Duodenal mucosa (tissue), 2 donors: ENCODE data around the gene CRK.

Experiments used
- H3K27ac ChIP-seq: one replicate; pipeline ENCODE4 v1.7.0; 2013; ENCODE audit warnings: low read depth, low read length
- H3K27me3 ChIP-seq, 2 donors: one replicate each; pipeline ENCODE4 v1.7.0; 2013; ENCODE audit warnings: low read length in 2 of 2, control low read depth in 1 of 2; ENCODE audit not compliant: insufficient read depth in 2 of 2, control insufficient read depth in 1 of 2
- H3K36me3 ChIP-seq, 2 donors: one replicate each; pipeline ENCODE4 v1.7.0; 2013; ENCODE audit warnings: low read length in 2 of 2, control low read depth in 1 of 2; ENCODE audit not compliant: insufficient read depth in 2 of 2, control insufficient read depth in 1 of 2
- H3K4me1 ChIP-seq, 2 donors: one replicate each; pipeline ENCODE4 v1.7.0; 2013; ENCODE audit warnings: low read length in 2 of 2, control low read depth in 1 of 2; ENCODE audit not compliant: insufficient read depth in 2 of 2, control insufficient read depth in 1 of 2
- H3K4me3 ChIP-seq, 2 donors: one replicate each; pipeline ENCODE4 v1.7.0; 2013; ENCODE audit warnings: low read length in 2 of 2, low read depth in 1 of 2
- H3K9ac ChIP-seq, 2 donors: one replicate each; pipeline ENCODE4 v1.7.0; 2013; ENCODE audit warnings: low read length in 2 of 2, low read depth in 1 of 2
- H3K9me3 ChIP-seq, 2 donors: one replicate each; pipeline ENCODE4 v1.7.0; 2013; ENCODE audit warnings: low read length in 2 of 2, control low read depth in 1 of 2; ENCODE audit not compliant: control insufficient read depth in 1 of 2

CRK gene

GRCh38 chr17:1455797-1456599 is at the start of gene CRK:
Gene CRK, minus strand, starts transcription at chr17:1456232. Its CDS starts 115 bp downstream, at chr17:1456117.
- Histone ChIP-seq H3K9ac (peak within 1 kb of the TSS; percentile 82 to 90), H3K4me1 (peaks cover 24 to 38% of the 10 kb centered on the region in 2 donors), H3K27ac (peak within 1 kb of the TSS; percentile 97), H3K36me3 (no peaks in the 10 kb centered on the region), H3K4me3 (peak within 1 kb of the TSS; percentile 77 to 89), H3K9me3 (no peaks in the 10 kb centered on the region), H3K27me3 (no peaks in the 10 kb centered on the region)

- H3K27ac ChIP-seq: no peak overlapping the region
- H3K36me3 ChIP-seq: peaks cover 17 to 22% of the 10 kb centered on the region in 2 donors
- peaks cover 9 to 12% of the 10 kb centered on the region in 2 donors for H3K4me1 ChIP-seq
- H3K27me3 ChIP-seq: no peaks in the 10 kb centered on the region
- H3K9ac ChIP-seq: no peak overlapping the region
- no peaks in the 10 kb centered on the region for H3K9me3 ChIP-seq
- H3K4me3 ChIP-seq: no peak overlapping the region
These were observed 49.6 kb upstream of the CRK start for GRCh38 chr17:1505586-1505985.

DNA sequence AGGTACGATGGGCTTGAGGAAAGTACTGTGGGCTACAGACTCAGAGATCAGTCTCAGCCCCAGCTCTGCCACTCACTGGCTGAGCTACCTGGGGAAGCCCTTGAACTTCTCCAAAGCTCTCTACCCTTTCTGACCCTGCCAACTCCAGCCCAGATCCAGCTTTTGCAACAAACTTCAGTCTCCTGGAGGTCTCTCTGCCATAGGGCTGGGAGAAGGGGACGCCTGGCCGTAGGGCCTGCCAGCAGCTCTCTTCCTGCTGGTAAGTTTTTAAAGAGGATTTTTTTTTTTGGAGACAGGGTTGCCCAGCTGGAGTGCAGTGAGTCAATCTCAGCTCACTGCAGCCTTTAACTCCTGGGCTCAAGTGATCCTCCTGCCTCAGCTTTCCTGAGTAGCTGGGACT is 48.8 kb upstream of the CRK start:
- H3K27ac ChIP-seq: no peak overlapping the region
- no peak overlapping the region for H3K4me3 ChIP-seq
- H3K9me3 ChIP-seq: no peaks in the 10 kb centered on the region
- H3K36me3 ChIP-seq: peaks cover 17 to 22% of the 10 kb centered on the region in 2 donors
- no peak overlapping the region for H3K9ac ChIP-seq
- H3K27me3 ChIP-seq: no peaks in the 10 kb centered on the region
- peaks cover 9% of the 10 kb centered on the region in 2 donors for H3K4me1 ChIP-seq

DNA sequence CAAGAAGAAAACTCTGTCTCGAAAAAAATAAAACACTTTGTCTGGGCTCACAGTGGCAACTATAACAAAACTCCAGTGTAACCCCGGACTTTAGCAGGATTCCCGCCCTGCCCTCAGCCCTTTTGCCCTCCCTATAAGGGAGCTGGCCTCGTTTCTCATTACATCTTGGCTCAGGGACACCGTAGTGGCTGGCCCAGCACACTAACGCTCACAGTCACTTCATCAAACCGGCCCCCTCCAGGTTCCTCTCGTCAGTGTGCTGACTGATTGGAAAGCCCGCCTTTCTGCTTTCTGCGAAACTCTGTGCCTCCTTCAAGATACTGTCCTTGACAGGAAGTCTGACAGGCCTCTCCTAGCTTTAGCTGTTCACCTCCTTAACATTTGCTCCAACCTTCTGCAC is 47.7 kb upstream of the CRK start:
- Histone ChIP-seq H3K27ac (no peak overlapping the region), H3K27me3 (no peaks in the 10 kb centered on the region), H3K9ac (no peak overlapping the region), H3K4me3 (no peak overlapping the region), H3K36me3 (peaks cover 15 to 17% of the 10 kb centered on the region in 2 donors), H3K9me3 (no peaks in the 10 kb centered on the region), H3K4me1 (no peaks in the 10 kb centered on the region)

- peaks cover 15 to 26% of the 10 kb centered on the region in 2 donors for H3K36me3 ChIP-seq
These were observed 42.8 kb upstream of the CRK start for GRCh38 chr17:1498869-1499268.

GRCh38 chr17:1498233-1498632 is 42.2 kb upstream of the CRK start:
- peaks cover 15 to 26% of the 10 kb centered on the region in 2 donors for H3K36me3 ChIP-seq
- H3K27me3 ChIP-seq: no peaks in the 10 kb centered on the region
- no peaks in the 10 kb centered on the region for H3K9me3 ChIP-seq
- no peak overlapping the region for H3K4me3 ChIP-seq
- H3K9ac ChIP-seq: no peak overlapping the region
- H3K27ac ChIP-seq: no peak overlapping the region
- peaks cover 0 to 3% of the 10 kb centered on the region in 2 donors for H3K4me1 ChIP-seq

More at GRCh38 chr17:1498869-1499268, 42.8 kb upstream of the CRK start:
- H3K9ac ChIP-seq: no peak overlapping the region
- no peaks in the 10 kb centered on the region for H3K27me3 ChIP-seq
- H3K4me1 ChIP-seq: no peaks in the 10 kb centered on the region
- no peak overlapping the region for H3K4me3 ChIP-seq
- H3K27ac ChIP-seq: no peak overlapping the region
- no peaks in the 10 kb centered on the region for H3K9me3 ChIP-seq

DNA sequence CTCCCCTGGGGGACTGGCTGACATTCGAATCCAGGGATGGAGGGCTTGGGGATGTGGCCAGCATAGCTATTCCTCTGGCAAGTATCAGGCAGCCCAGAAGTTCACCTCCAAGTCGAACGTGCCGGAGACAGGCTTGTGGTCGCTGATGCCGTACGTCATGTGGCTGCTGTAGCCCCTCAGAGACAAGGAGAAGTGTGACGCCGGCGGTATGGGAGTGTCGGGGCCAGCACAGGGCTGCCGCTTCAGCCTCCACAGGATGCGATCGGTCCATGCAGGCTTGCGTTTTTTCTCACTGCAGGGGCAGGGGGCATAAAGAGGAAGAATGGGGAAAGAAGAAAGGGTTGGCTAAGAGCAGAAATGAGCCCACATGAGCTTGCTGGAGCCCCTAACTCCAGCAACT is 41.8 kb upstream of the CRK start:
- H3K4me3 ChIP-seq: no peak overlapping the region
- H3K27ac ChIP-seq: no peak overlapping the region
- H3K9ac ChIP-seq: no peak overlapping the region
- H3K36me3 ChIP-seq: peaks cover 15 to 26% of the 10 kb centered on the region in 2 donors
- peaks cover 2 to 7% of the 10 kb centered on the region in 2 donors for H3K4me1 ChIP-seq
- H3K9me3 ChIP-seq: no peaks in the 10 kb centered on the region
- H3K27me3 ChIP-seq: no peaks in the 10 kb centered on the region

DNA sequence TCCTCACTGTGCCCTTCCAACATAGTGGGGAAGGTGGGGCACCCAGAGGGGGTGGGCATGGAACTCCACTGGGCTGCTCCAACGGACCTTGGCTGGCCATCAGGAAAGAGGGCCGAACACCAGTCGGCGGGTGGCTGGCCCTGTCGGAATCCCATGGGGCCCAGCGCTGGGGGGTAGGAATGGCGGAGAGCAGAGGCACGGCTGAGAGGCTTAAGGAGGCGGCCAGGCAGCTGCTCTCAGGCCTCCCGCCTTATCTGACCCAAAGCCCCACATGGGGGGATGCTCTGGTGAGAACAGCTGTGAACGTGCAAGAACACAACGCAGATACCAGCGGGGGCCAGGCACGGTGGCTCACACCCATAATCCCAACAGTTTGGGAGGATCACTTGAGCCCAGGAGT is 40.8 kb upstream of the CRK start:
- Histone ChIP-seq H3K9ac (no peak overlapping the region), H3K27ac (no peak overlapping the region), H3K9me3 (no peaks in the 10 kb centered on the region), H3K4me1 (peaks cover 12 to 16% of the 10 kb centered on the region in 2 donors), H3K27me3 (no peaks in the 10 kb centered on the region), H3K4me3 (no peak overlapping the region), H3K36me3 (peaks cover 15 to 26% of the 10 kb centered on the region in 2 donors)

GRCh38 chr17:1495265-1495989 is 39.4 kb upstream of the CRK start:
- Histone ChIP-seq H3K27ac (no peak overlapping the region), H3K9me3 (no peaks in the 10 kb centered on the region), H3K4me1 (peaks cover 13 to 19% of the 10 kb centered on the region in 2 donors), H3K27me3 (no peaks in the 10 kb centered on the region), H3K4me3 (no peak overlapping the region), H3K36me3 (peaks cover 15 to 26% of the 10 kb centered on the region in 2 donors), H3K9ac (no peak overlapping the region)

DNA sequence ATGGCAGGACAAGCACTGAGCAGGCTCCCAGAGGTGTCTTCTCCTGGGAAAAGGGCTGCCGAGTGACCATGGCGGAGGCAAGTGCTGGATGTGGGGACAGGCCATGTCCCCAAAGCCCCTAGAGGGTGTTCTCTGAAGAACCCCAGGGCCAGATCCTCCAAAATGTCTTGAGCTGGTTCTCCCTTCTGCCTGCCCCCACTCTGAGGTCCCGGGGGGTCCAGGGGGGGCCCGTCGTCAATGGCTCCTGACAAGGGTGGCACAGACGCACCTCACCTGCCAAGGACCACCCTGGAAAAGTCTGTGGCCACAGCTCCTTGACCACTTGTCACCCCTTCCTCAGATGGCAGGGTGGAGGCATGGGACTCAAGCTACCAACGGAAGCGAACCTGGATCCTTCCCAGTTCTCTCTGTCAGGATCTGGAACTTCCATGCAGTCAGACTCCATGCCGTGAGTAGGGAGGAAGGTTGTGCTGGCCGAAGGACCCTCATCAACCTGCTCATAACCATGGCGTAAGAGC is 38.8 kb upstream of the CRK start:
- Histone ChIP-seq H3K9me3 (no peaks in the 10 kb centered on the region), H3K27ac (no peak overlapping the region), H3K27me3 (no peaks in the 10 kb centered on the region), H3K9ac (no peak overlapping the region), H3K4me1 (peaks cover 13 to 25% of the 10 kb centered on the region in 2 donors), H3K36me3 (peaks cover 15 to 26% of the 10 kb centered on the region in 2 donors), H3K4me3 (no peak overlapping the region)
